A549 (cell line): ENCODE data around the gene FHAD1.

Experiments used
- RFX5 ChIP-seq: fragments of 450-650 bp; IDR thresholded peaks from 2 replicates; pipeline ENCODE4 v1.7.1; 2014; ENCODE audit warnings: antibody characterized with exemption, mild to moderate bottlenecking, moderate library complexity
- TF ChIP-seq, protein P1 (sequence below): fragments of >200 bp; sonication (Bioruptor Twin); formaldehyde crosslinking; IDR thresholded peaks from 3 replicates; pipeline ENCODE4 v1.5.1; 2016

DNA sequence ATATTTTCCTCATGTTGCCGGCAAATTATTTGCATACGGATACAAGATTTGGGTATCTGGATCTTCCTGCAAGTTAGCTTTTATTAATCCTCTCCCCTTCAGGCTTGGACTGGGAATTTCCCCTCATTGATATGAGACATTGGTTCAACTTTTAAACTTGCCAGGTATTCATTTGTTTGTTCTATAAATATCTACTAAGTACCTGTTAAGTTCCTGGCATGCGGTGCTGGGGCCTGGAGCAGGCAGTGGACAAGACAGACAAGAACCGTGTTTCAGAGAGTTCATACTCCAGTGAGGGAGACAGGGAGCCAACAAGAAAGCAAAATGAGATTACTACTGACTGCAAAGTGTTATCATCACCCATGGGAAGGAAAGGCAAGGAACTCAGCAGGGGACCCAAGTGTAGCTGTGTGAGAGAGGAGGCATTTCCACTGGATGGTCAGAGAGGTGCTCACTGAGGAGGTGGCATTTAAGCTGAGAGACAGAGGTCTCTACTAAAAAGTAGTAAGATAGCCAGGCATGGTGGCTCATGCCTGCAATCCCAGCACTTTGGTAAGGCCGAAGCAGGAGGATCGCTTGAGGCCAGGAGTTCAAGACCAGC is 39.1 kb upstream of the FHAD1 start:
- TF ChIP-seq, protein P1, sequence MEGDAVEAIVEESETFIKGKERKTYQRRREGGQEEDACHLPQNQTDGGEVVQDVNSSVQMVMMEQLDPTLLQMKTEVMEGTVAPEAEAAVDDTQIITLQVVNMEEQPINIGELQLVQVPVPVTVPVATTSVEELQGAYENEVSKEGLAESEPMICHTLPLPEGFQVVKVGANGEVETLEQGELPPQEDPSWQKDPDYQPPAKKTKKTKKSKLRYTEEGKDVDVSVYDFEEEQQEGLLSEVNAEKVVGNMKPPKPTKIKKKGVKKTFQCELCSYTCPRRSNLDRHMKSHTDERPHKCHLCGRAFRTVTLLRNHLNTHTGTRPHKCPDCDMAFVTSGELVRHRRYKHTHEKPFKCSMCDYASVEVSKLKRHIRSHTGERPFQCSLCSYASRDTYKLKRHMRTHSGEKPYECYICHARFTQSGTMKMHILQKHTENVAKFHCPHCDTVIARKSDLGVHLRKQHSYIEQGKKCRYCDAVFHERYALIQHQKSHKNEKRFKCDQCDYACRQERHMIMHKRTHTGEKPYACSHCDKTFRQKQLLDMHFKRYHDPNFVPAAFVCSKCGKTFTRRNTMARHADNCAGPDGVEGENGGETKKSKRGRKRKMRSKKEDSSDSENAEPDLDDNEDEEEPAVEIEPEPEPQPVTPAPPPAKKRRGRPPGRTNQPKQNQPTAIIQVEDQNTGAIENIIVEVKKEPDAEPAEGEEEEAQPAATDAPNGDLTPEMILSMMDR = no peak
- no peak for TF ChIP-seq RFX5
